Endothelial cell of umbilical vein (primary cell): ENCODE results near the gene FIGNL2. TPM values are rescaled to one million over a fixed set of nuclear protein-coding genes. Genes with fewer than 3 reads are reported as not detected.

Experiments
- BruUV-seq: library from RNA; stranded (reverse); fragments of 400-500 nt; replicated peaks from 2 replicates; lab custom pipeline; 2021; lab: Mats Ljungman, UMichigan
- CTCF ChIA-PET: fragments of 300-600, 350-600 bp; sonication (Branson Sonifier 250); formaldehyde crosslinking; loops from one replicate; lab custom pipeline; 2021; ENCODE audit warnings: antibody characterized with exemption, inconsistent platforms; lab: Charles Lee
- POLR2A ChIA-PET: fragments of 300-600, 350-600 bp; sonication (Branson Sonifier 250); formaldehyde crosslinking; loops from one replicate; lab custom pipeline; 2021; ENCODE audit warnings: antibody characterized with exemption, inconsistent platforms; lab: Charles Lee
- DNase-seq: peaks from one replicate; pipeline ENCODE4 v3.0.0-alpha.2; 2011; ENCODE audit warnings: low read depth, low spot score
- FAIRE-seq: peaks from 2 replicates; lab custom pipeline; 2011; peaks lifted over from hg19 to GRCh38; lab: Jason Lieb, UNC
- H2AFZ ChIP-seq: 2 replicates; pipeline ENCODE4 v1.6.0; 2012; ENCODE audit warnings: low read depth, low read length, control low read depth, inconsistent platforms
- H3K27ac ChIP-seq: 2 replicates; pipeline ENCODE4 v1.5.1; 2011; ENCODE audit warnings: low read depth, mild to moderate bottlenecking, control low read depth, low read length, moderate library complexity; ENCODE audit not compliant: insufficient read depth
- H3K27me3 ChIP-seq, 2 experiments: 2 replicates each; pipeline versions ENCODE4 v1.6.0 to v1.6.1; 2011; ENCODE audit warnings: low read length in 2 of 2, mixed read lengths in 1 of 2; ENCODE audit not compliant: control insufficient read depth in 2 of 2, insufficient read depth in 2 of 2
- H3K36me3 ChIP-seq, 2 experiments: 2 replicates in 1 of 2; 3 replicates in 1 of 2; pipeline ENCODE4 v1.5.1; 2011; ENCODE audit warnings: low read length in 2 of 2, mild to moderate bottlenecking in 1 of 2, moderate library complexity in 1 of 2; ENCODE audit not compliant: control insufficient read depth in 2 of 2, insufficient read depth in 2 of 2; ENCODE audit errors: extremely low read depth in 1 of 2
- H3K4me1 ChIP-seq: 3 replicates; pipeline ENCODE4 v1.5.1; 2011; ENCODE audit warnings: mild to moderate bottlenecking, low read length; ENCODE audit not compliant: control insufficient read depth, insufficient read depth; ENCODE audit errors: extremely low read depth
- H3K4me2 ChIP-seq: 2 replicates; pipeline ENCODE4 v1.6.1; 2011; ENCODE audit warnings: low read length, control low read depth, mixed read lengths; ENCODE audit not compliant: insufficient read depth
- H3K4me3 ChIP-seq, 3 experiments: fragments of 200-600 bp in 1 of 3; sonication (generic), shearing (Covaris generic) in 1 of 3; replicated peaks in 1 of 3; 2 replicates each; pipeline ENCODE4 v1.5.1; 2011 to 2016; ENCODE audit warnings: control low read depth in 3 of 3, low read length in 3 of 3, mild to moderate bottlenecking in 2 of 3, inconsistent platforms in 1 of 3, low read depth in 1 of 3, moderate library complexity in 1 of 3; ENCODE audit not compliant: insufficient read depth in 1 of 3
- H3K79me2 ChIP-seq: 2 replicates; pipeline ENCODE4 v1.6.0; 2012; ENCODE audit warnings: low read length, inconsistent platforms; ENCODE audit not compliant: control insufficient read depth, insufficient read depth
- H3K9ac ChIP-seq: replicated peaks from 2 replicates; pipeline ENCODE3; 2011; ENCODE audit warnings: low read length, control low read depth; ENCODE audit not compliant: insufficient read depth; ENCODE audit errors: extremely low read depth
- H3K9me1 ChIP-seq: replicated peaks from 3 replicates; pipeline ENCODE4 v1.6.0; 2011; ENCODE audit warnings: mild to moderate bottlenecking, low read length; ENCODE audit not compliant: control insufficient read depth, insufficient read depth; ENCODE audit errors: extremely low read depth
- H3K9me3 ChIP-seq: replicated peaks from 2 replicates; pipeline ENCODE4 v1.5.1; 2012; ENCODE audit warnings: low read length, inconsistent platforms; ENCODE audit not compliant: control insufficient read depth, insufficient read depth
- H4K20me1 ChIP-seq: replicated peaks from 2 replicates; pipeline ENCODE3; 2011; ENCODE audit warnings: mild to moderate bottlenecking, low read length; ENCODE audit not compliant: control insufficient read depth, insufficient read depth; ENCODE audit errors: extremely low read depth
- EZH2 ChIP-seq: IDR thresholded peaks from 2 replicates; pipeline ENCODE4 v1.6.1; 2012; ENCODE audit warnings: borderline replicate concordance, low read depth, mild to moderate bottlenecking, moderate library complexity, low read length, inconsistent platforms; ENCODE audit not compliant: severe bottlenecking
- FOS ChIP-seq: IDR thresholded peaks from 2 replicates; pipeline ENCODE4 v1.6.1; 2011; ENCODE audit warnings: mild to moderate bottlenecking, low read length, moderate library complexity, borderline replicate concordance; ENCODE audit not compliant: insufficient read depth
- GATA2 ChIP-seq: IDR thresholded peaks from 2 replicates; pipeline ENCODE4 v1.7.0; 2011; ENCODE audit warnings: low read depth, mild to moderate bottlenecking, moderate library complexity, mixed read lengths, low read length; ENCODE audit not compliant: insufficient read length, insufficient read depth
- JUN ChIP-seq: IDR thresholded peaks from 2 replicates; pipeline ENCODE4 v1.6.1; 2011; ENCODE audit warnings: borderline replicate concordance, low read depth; ENCODE audit not compliant: insufficient read length, insufficient read depth
- MYC ChIP-seq: IDR thresholded peaks from one replicate; pipeline ENCODE4 v1.6.1; 2011; ENCODE audit warnings: mild to moderate bottlenecking, low read depth, low read length
- POLR2A ChIP-seq: IDR thresholded peaks from 2 replicates; pipeline ENCODE4 v1.6.1; 2012; ENCODE audit warnings: low read depth, mild to moderate bottlenecking, control low read depth, low read length
- POLR2AphosphoS5 ChIP-seq: IDR thresholded peaks from 2 replicates; pipeline ENCODE4 v1.6.1; 2012; ENCODE audit warnings: low read depth, mild to moderate bottlenecking, control low read depth, low read length, moderate library complexity; ENCODE audit not compliant: insufficient read depth
- dilution Hi-C: fragments of 300-500 bp; cut with MboI; formaldehyde crosslinking; loops from one replicate; pipeline ENCODE4 v1.15.0; 2019; ENCODE audit warnings: low sequenced_read_pairs; ENCODE audit not compliant: extremely low pct_ligation_motif_present
- intact Hi-C: fragments of 100-400 bp; cut with micrococcal nuclease; formaldehyde crosslinking; loops from one replicate; pipeline ENCODE4 v1.10.0; 2022
- polyA plus RNA-seq, 4 experiments: library from polyadenylated mRNA; depleted of rRNA in 3 of 4; stranded (reverse) in 3 of 4; unstranded in 1 of 4; fragments of >200 nt; gene quantifications; 2 replicates each; pipeline versions ENCODE4 v1.2.1 to v1.2.3, GENCODE V29; 2011 to 2012; ENCODE audit warnings: missing spikeins in 1 of 4
- total RNA-seq: library from RNA; stranded (reverse); gene quantifications from 2 replicates; pipeline ENCODE4 v1.2.3, GENCODE V29; 2021
- TF ChIP-seq, protein P1 (sequence below), 2 donors: IDR thresholded peaks; 1 replicate in 1 of 2; 2 replicates in 1 of 2; pipeline ENCODE4 v1.5.1; 2011; ENCODE audit warnings: low read length in 2 of 2, mild to moderate bottlenecking in 2 of 2, moderate library complexity in 2 of 2, control low read depth in 1 of 2, inconsistent platforms in 1 of 2, low read depth in 1 of 2; ENCODE audit not compliant: insufficient read depth in 1 of 2; ENCODE audit errors: extremely low read depth in 1 of 2
- TF ChIP-seq, protein P2 (sequence below): IDR thresholded peaks from 2 replicates; pipeline ENCODE4 v1.6.1; 2011; ENCODE audit not compliant: insufficient read depth, insufficient read length

The FIGNL2 gene
- total and polyA plus RNA-seq, 2 donors (not counting 3 experiments of a cell fraction or from before 2014, with no cell fraction given): 1.4 to 2.4 TPM

DNA sequence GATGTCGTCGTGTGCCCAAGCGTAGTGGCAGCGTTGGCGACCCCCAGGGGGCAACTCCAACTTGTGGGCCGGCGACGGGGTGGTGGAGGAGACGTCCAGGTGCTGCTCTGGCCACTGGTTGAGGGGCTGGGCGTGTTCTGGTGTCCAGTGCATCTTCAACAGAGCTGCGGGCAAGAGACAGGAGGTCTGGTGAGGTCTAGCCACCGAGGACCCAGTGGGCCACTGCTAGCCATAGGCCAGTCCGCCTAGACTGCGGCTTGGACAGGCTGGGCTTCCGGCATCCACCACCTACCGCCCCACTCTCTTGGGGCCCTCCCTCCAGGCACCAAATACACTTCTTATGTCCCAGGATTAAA lies 26.3 kb downstream of the FIGNL2 start:
- no TSS peak for BruUV-seq
- Histone ChIP-seq H3K36me3 (no peaks in the 10 kb centered on the region), H2AFZ (no peak overlapping the region), H3K4me1 (no peaks in the 10 kb centered on the region), H4K20me1 (no peaks in the 10 kb centered on the region), H3K9me3 (no peaks in the 10 kb centered on the region), H3K9ac (no peak overlapping the region), H3K27ac (no peak overlapping the region), H3K4me2 (no peak overlapping the region), H3K27me3 (no peaks in the 10 kb centered on the region), H3K9me1 (no peaks in the 10 kb centered on the region), H3K79me2 (no peaks in the 10 kb centered on the region), H3K4me3 (no peak overlapping the region)
- no peak for DNase-seq
- intact Hi-C loops (no loop called here), dilution Hi-C loops (no loop called here)
- no peak for FAIRE-seq
- CTCF ChIA-PET: interaction anchor here (2.3 to 4.7 kb wide), 3 partner anchors 15 to 401 kb away, joined by 15 to 105 read pairs (median 43); no protein-coding TSS in a partner anchor
- TF ChIP-seq FOS (no peak), POLR2A (no peak), POLR2AphosphoS5 (no peak), MYC (no peak), GATA2 (no peak), EZH2 (no peak), JUN (no peak)
- TF ChIP-seq, protein P1, sequence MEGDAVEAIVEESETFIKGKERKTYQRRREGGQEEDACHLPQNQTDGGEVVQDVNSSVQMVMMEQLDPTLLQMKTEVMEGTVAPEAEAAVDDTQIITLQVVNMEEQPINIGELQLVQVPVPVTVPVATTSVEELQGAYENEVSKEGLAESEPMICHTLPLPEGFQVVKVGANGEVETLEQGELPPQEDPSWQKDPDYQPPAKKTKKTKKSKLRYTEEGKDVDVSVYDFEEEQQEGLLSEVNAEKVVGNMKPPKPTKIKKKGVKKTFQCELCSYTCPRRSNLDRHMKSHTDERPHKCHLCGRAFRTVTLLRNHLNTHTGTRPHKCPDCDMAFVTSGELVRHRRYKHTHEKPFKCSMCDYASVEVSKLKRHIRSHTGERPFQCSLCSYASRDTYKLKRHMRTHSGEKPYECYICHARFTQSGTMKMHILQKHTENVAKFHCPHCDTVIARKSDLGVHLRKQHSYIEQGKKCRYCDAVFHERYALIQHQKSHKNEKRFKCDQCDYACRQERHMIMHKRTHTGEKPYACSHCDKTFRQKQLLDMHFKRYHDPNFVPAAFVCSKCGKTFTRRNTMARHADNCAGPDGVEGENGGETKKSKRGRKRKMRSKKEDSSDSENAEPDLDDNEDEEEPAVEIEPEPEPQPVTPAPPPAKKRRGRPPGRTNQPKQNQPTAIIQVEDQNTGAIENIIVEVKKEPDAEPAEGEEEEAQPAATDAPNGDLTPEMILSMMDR (IDR thresholded peaks at IDR 0.05; ENCODE audit: extremely low read depth in 1 of 2, insufficient read depth in 1 of 2, low read depth in 1 of 2, low read length in 2 of 2): no peak
- TF ChIP-seq, protein P2, sequence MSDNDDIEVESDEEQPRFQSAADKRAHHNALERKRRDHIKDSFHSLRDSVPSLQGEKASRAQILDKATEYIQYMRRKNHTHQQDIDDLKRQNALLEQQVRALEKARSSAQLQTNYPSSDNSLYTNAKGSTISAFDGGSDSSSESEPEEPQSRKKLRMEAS: no peak
- POLR2A ChIA-PET: no interaction called here
